Measurements from ENCODE around the gene EFNA3. TPM values are rescaled to one million over a fixed set of nuclear protein-coding genes. Genes with fewer than 3 reads are reported as not detected.

EFNA3 gene
- total RNA-seq, 4 donors from 2014 or later, result 0.84 to 1.8 (median 1.6) TPM; not detected in 1

GRCh38 chr1:155073377-155074242 is 5.0 kb upstream of the EFNA3 start:
- TF ChIP-seq, protein P1, sequence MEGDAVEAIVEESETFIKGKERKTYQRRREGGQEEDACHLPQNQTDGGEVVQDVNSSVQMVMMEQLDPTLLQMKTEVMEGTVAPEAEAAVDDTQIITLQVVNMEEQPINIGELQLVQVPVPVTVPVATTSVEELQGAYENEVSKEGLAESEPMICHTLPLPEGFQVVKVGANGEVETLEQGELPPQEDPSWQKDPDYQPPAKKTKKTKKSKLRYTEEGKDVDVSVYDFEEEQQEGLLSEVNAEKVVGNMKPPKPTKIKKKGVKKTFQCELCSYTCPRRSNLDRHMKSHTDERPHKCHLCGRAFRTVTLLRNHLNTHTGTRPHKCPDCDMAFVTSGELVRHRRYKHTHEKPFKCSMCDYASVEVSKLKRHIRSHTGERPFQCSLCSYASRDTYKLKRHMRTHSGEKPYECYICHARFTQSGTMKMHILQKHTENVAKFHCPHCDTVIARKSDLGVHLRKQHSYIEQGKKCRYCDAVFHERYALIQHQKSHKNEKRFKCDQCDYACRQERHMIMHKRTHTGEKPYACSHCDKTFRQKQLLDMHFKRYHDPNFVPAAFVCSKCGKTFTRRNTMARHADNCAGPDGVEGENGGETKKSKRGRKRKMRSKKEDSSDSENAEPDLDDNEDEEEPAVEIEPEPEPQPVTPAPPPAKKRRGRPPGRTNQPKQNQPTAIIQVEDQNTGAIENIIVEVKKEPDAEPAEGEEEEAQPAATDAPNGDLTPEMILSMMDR (IDR thresholded peaks at IDR 0.05), result no peak
- ATAC-seq (ENCODE audit: low FRiP score) (no peak), DNase-seq (ENCODE audit: low spot score) (no peak)

GRCh38 chr1:155075535-155075934 is 3.1 kb upstream of the EFNA3 start:
- ATAC-seq (ENCODE audit: low FRiP score) (no peak), DNase-seq (ENCODE audit: low spot score) (no peak)
- TF ChIP-seq, protein P1 (IDR thresholded peaks at IDR 0.05), result no peak

DNA sequence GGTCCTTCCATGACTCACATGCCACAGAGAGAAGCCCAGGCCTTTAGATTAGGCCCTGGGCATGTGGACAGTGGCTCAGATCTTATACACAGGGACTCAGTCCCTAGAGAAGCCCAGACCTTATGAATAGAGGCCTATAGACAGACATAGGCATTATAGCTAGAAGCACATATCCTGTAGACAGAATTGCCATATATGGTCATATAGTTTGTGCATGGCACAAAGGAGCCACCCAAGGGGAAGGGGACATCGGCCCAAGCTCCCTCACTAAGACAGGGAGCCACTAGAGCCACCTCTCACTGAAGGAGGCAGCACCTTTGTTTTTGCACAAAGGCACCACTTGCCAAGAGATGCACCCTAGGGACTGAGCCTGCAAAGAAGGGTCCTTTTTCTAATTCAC is 2.3 kb upstream of the EFNA3 start:
- DNase-seq (ENCODE audit: low spot score), result no peak
- ATAC-seq (ENCODE audit: low FRiP score), result no peak
- TF ChIP-seq, protein P1 (IDR thresholded peaks at IDR 0.05), result no peak

GRCh38 chr1:155077346-155077745 is 1.3 kb upstream of the EFNA3 start:
- no peak for ATAC-seq (ENCODE audit: low FRiP score)
- TF ChIP-seq, protein P1 (IDR thresholded peaks at IDR 0.05), result no peak
- no peak for DNase-seq (ENCODE audit: low spot score)

DNA sequence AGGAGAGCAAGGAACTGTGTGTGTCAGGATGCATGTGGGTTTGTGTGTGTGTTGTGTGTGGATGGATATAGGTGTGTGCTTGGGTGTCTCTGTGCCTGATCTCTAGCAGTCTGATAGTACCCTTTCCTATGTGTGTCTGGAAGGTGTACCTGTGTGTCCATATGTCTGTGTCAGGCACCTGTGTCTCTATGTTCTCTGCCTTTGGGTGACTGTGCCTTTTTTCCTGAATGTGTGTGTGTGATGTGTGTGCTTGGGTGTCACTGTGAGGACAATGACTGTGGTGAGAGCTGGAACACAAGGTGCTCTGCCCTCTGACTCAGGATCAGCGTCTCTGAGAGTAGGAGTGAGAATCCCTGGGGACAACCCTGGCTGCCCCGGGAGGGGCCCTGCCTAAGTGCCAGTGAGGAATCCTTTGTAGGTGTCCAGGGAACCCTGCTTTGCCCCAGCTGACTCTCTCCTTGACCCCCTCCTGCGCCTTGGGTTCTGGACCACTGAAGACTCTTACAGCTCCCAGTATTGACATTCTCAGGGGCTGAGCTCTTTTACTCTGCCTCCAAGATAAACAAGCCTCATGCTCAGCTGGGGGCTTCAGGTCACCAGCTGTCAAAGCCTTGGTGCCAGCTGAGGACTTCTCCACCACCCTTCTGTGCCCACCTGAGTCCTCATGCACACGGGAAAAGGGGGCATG is 735 bp upstream of the EFNA3 start:
- no peak for DNase-seq (ENCODE audit: low spot score)
- ATAC-seq (ENCODE audit: low FRiP score), result no peak
- TF ChIP-seq, protein P1 (IDR thresholded peaks at IDR 0.05), result no peak

DNA sequence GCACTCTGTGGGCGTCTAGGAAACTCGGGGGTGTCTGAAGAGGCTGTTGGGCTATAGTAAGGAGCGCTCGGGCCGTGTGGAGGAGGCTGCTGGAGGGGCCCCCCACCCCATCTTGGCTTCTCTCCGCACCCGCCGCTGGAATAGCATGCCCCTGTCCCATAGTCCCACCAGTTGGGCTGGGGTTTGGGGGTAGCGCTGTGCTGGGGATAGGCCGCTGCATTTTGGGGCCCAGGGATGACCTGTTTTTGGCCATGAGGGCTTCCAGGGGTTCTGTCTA is 511 bp downstream of the EFNA3 start:
- TF ChIP-seq, protein P1 (IDR thresholded peaks at IDR 0.05), result no peak
- DNase-seq (ENCODE audit: low spot score), result no peak
- ATAC-seq (ENCODE audit: low FRiP score), result no peak
